Stimulated activated naive CD4-positive, alpha-beta T cell treated with Interleukin-2 at 50 U/mL for 16 hours (primary cell): ENCODE data around the gene CYS1.

Experiments
- DNase-seq: peaks from one replicate; lab custom pipeline; 2025; lab: John Stamatoyannopoulos, UW

Gene CYS1

DNA sequence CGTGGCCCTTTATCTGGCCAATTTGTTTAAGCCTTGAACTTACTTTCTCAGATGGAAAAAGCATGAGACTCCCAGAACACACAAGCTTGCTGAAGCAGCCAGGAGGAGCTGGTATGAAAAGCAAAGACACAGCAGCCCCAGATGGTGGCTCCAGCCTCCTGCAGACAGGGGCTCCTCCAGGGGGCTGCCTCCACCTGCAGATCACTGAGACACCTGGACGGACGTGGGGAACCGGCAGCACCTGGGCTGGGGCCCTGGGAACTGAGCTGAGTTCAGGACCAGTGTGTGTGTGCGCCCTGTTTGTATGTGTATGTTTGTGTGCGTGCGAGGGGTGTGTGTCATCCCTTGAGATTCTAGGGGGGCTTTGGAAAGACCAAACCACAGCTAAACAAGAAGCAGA, 8.6 kb downstream of the CYS1 start:
- DNase-seq = no peak

DNA sequence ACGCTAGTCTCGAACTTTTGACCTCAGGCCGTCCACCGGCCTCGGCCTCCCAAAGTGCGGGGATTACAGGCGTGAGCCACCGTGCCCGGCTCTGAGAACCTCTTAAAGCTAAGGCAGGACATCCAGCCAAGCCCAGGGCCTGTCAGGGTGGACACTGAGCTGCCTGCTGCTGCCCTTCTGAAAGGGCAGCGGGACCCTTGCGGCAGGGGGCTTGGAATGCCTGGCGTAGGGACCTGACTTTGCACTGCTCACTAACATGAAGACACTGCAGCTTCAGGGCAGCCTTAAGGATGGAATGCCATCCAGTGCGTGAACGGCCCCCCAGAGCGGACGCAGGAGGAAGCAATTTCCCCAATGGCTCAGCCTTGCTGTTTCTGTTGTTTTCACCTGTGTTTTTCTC, 9.0 kb downstream of the CYS1 start:
- DNase-seq = no peak

DNA sequence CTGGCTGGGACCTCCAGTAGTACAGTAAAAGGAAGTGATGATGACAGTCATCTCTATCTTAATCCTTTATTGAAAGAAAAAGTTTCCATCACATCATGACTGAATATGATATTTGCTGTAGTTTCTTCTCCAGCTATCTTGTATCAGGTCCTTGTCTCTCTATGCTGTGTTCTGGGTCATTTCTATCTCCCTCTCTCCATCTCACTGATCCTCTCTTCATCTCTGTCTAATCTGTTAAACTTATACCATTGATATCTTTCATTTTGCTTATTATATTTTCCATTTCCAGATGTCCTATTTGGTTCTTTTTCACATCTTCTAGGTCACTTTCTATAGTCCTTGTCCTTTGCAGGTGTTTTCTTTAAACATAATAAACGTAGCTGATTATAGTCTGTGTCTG, 12.3 kb downstream of the CYS1 start:
- no peak for DNase-seq

DNA sequence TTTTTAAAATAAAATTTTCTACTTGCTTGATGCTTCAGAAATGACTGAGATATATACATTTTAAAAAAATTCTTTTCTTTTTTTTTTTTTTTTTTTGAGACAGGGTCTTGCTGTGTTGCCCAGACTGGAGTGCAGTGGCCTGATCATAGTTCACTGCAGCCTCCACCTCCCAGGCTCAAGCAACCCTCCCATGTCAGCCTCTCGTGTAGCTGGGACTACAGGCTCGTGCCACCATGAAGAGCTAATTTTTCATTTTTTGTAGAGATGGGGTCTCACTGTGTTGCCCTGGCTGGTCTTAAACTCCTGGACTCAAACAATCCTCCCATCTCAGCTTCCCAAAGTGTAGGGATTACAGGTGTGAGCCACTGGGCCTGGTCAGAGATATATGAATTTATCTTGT, 12.9 kb downstream of the CYS1 start:
- no peak for DNase-seq

DNA sequence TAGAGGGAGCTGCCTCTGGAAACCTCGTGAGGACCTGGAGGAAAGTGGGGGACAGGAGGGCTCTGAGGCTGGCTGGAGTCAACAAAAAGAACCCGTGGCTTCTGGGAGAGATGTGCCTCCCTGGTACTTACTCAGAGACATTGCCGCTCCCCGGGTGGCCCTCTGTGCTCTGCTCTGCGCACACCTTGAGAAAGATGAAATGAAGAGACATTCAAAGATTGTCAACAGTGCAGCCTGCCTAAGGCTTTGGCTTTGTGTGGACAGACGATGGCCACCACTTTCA, 14.5 kb downstream of the CYS1 start:
- DNase-seq = no peak

DNA sequence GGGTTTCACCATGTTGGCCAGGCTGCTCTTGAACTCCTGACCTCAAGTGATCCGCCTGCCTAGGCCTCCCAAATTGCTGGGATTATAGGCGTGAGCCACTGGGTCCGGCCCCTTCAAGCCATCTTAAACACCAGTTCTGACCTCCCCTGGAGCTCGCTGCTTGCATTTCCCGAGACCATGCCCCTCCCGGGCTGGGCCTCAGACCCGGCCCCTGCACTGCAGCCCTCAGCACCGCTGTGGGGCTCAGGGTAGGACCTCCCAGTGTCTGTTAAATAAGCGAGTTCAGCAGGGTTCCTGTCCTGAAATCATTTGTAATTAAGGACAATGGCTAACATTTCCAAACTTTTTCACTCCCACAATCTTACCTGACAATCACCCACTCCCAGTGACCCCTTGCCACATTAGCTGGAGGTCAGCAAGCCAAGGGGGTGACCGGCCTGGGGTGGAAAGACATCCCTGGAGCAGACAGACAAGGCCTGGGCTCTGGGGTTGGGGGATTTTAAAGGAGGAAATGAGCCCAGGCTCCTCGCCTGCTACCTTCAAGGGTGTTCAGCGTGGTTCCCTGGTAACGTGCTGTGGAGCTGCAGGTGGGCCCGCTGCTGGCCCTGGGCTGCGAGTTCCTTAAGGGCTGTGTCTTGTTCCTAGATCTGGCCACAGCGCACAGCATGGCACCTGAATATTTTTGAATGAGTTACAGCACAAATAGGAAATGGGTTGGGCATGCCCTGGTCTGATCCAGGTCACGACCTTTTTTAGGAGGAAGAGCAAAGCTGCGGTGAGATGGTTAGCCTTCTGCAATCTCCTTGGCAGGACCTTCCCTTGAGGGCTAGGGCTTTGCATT, 15.1 kb downstream of the CYS1 start:
- DNase-seq = no peak

DNA sequence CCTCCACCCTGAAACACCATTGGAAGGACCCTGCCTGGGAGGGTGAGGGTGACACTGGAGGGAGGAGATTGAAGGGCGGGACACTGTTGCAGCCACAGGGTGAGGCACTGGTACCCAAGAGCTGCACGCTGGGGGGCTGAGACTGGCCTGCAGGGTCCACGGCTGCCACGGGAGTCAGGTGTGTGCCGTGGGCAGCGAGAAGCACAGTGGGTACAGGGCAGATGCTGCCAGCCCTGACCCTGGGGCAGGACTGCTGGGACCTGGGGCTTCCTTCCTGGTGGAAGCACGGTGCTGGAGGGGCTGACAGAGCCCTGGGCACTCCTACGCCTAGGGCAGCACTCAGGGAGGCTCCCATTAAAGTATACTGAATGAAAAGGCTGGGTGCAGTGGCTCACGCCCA, 16.6 kb downstream of the CYS1 start:
- DNase-seq = no peak

DNA sequence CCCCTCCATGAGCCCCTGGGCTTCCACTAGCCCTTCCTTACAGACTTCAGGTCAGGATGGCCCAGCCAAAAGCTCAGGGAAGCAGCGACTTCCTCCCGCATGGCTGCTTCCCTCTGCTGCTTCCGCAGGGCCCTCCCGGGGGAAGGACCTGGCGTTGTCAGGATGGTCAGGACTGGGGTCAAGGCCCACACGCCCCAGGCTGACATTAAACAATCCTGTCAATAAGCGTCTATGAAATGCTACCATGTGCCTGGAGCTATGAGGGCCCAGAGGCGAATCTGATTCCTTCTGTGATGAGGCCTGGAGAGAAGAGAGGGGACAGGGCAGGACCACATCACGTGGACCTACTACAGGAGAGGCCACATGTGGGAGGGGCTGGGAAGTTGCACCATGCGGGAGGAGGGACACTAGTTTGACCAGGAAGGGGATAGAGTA, 17.3 kb downstream of the CYS1 start:
- DNase-seq = no peak

DNA sequence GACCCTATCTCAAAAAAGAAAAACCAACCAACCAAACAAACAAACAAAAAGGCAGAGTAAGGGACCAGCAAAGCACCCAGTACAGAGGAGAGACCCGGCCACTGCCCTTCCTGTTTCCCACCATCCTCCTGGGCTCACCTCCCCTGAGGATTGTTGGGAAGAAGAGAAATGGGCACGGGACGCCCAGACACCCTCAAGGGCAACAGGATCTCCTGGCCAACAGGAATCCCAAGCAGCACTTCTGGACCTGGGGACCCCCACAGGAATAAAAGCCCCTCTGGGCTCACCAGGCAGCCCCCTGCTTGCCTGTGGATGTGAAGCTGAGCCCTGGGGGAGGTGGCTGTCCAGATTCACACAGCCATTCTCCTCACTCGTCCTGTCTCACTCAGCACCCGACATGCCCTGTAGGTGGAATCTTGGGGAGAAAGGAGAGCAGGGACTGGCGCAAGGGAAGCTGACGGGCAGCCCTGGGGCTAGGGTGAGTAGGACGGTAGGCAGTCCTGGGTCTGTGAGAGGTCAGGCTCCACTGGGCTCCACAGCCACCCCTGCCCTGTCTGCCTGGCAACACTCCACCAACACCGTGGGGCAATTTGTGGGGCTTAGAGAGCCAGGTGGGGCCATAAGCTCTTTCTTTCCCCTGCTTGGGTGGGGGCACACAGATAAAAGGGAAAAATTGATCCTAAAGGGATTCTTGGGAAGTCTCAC, 18.8 kb downstream of the CYS1 start:
- no peak for DNase-seq

DNA sequence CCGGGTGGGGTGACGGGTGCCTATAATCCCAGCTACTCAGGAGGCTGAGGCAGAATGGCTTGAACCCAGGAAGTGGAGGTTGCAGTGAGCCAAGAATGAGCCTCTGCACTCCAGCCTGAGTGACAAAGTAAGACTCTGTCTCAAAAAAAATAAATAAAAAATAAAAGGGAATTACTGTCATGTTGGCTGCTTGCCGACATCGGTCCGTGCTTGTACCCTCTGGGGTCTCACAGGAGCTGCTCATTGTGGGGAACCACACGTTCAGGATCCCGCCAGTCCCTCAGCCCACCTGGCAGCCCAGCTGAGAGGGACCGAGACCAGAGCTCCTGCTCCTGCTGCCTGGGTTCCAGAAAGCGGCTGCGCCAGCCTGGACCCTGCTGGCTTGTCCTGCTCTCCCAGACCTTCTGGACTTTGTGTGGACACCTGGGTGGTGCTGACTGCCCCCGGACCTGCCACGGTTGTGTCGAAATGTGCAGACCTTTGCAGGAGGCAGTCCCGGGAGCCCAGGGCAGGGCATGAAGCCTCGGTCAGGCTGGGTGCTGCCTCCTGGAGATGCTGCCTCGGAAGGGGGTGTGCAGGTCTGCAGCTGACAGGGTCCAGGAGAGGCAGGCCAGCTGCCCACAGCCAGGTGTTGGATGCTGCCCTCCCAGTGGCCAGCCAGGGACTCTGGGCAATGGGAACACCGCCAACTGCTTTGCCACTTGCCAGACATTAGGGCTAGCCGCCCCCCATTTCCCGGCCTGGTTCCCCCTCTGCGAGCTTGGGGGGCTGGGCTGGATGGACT, 20.5 kb downstream of the CYS1 start:
- DNase-seq = no peak

DNA sequence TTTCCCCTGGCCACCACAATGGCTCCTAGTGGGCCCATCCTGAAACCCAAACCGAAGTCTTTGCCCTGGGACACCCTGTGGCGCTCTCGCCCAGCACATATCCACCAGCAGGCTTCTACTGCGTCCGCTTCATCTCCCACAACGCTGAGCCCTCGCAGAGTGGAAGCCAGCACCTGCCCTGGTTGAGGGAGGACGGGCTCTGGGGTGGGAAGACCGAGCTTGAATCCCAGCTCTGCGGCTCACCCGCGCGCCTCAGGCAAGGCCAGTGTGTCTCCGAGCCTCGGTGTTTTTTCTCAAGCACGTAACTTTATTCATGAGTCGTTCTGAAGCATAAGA, 21.2 kb downstream of the CYS1 start:
- DNase-seq = no peak

DNA sequence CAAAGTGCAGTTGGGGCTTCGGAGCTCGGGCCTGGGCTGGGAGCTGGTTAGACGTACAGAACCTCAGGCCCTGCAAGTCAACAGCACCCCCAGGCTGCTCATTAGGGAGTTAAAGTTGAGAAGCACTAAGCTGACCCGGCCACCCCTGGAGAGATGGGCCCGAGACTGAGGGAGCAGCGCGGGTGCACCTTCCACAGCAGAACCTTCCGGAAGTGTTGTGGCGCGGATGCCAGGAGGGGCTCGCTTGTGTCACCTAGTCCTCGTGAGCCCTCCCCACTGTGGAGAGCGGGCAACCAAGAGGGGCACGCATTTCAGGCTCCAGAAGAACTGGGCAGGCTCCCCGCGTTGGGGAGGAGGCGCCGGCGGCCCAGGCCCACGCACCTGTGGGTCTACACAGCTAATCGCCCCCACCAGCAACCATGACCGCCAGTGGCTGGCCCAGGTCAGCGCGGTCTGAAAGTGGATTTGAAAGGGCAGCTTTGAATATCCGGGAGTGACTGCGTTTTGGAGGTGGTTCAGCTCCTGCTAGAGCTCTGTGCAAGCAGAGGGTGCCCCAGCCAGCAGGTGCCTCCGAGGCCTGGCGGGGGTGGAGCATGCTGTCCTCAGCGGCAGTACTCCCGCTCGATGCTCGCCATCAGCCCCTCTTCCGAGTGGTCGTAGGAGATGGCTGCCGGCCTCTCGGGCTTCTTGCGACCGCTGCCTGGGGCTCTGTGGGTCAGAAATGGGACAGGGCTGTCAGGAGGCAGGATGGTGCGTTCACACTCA, 21.8 kb downstream of the CYS1 start:
- DNase-seq = no peak

DNA sequence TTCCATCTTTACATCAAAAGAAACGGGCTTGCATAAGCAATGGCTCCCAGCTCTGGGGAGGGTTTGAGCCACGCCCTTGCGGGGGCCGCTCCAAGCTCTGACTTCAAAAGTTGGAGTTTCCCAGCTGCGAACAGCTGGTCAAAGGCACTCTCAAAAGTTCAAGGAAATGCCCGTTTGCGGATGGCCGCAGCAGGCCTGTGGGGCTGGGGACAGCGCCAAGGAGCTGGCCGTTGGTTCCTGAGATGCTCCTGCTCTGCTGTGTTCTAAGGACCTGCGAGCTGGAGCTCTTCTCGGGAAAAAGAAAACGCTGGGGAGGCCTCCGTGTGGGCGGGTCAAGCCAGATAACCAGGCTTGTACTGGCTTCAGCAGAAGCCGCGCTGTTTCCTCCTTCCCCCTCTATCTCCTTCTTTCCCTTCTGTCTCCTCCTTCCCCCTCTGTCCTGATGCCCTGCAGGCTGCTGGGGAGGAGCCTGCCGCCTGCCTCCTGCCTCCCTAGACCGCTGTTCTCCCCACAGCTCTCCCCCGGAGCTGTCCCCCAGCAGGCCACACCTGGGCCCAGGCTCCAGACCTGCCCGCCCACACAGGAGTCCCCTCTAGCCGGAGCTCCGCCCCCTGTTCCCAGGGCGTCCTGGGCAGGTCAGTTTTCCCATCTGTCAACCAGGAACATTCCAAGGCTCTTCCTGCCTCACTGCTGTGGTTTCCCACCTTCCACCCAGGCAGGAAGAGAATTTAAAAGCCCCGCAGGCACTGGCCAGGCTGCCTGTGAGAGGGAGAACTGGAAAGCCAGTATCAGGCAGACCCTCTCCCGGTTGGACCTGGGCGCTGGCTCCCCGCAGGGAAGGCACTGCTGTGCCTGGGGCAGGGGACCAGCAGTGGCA, 22.7 kb downstream of the CYS1 start:
- DNase-seq = no peak

DNA sequence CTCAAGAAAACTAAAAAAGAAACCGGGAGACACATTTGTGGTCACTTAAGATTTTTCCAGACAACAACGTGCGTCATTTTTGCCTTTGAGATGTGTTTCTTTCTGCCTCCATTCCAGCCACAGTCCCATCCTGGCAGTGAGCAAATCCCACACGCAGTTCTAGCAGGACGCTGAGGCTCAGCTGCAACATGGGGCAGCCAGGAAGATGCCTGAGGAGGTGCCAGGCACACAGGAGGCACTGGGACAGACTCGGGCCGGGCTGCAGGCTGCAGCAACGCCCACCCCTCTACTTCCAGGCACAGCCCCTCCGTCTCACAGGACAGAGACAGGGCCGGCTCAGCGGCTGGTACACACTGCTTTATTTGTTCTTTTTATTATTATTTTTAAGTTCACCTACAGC, 23.8 kb downstream of the CYS1 start:
- DNase-seq = no peak

DNA sequence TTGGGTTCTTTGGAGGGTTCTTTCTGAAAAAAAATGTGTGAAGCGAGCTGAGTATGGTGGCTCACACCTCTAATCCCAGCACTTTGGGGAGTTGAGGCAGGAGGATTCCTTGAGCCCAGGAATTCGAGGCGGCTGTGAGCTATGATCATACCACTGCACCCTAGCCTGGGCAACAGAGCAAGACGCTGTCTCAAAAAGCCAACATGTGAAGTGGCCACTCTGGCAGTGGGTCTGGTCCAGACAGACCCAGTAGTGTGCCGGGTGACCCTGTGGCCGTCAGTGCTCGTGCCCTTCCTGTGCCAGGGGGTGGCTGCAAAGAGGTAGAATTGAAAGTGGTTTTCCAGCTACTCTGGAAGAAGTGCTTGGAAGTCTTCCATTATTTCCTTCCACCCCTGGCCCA, 25.2 kb downstream of the CYS1 start:
- no peak for DNase-seq

DNA sequence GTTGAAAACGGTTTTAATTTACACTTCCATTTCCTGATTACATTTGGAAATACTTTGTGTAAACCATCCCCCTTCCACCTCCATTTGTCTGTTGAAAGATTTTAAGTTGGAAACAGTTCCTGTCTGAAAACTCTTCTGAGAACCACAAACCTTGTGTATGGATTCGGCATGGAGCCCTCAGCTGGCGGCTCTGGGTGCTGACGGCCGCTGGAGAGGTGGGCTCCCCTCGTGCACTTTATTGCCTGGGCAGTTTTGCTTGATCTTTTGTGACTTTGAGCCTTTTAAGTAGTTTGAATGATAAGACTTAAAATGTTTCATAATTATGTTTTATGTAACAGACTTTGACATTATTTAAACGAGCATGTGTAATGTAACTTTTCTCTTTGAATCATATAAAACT, 25.8 kb downstream of the CYS1 start:
- DNase-seq = no peak

DNA sequence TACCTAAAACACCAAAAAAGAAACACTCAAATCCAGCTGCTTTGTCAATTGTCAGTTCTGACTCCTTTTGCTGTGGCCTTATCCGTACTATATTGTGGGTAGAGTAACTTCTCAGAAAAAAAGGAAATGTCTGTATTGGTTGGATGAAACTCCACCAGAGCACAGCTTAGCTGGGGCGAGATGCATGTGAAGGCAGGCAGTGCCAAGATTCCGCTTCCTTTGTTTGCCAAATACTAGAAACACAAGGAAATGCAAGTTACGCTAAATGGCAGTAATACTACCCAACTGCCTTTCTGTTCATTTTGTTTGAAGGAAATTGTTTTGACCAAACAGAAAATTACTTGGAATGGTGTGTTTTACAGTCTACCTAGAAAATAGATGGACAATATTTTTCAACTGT, 26.9 kb downstream of the CYS1 start:
- no peak for DNase-seq

DNA sequence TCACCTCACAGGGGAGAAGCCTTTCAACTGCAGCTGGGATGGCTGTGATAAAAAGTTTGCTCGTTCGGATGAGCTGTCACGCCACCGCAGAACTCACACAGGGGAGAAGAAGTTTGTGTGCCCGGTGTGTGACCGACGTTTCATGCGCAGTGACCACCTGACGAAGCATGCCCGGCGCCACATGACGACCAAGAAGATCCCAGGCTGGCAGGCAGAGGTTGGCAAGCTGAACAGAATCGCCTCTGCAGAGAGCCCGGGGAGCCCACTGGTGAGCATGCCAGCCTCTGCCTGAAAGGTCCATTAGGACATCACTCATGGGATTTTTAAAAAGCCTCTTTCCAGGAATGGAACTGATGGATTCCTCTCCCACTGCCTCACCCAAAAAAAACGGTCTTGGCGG, 28.0 kb downstream of the CYS1 start:
- no peak for DNase-seq

DNA sequence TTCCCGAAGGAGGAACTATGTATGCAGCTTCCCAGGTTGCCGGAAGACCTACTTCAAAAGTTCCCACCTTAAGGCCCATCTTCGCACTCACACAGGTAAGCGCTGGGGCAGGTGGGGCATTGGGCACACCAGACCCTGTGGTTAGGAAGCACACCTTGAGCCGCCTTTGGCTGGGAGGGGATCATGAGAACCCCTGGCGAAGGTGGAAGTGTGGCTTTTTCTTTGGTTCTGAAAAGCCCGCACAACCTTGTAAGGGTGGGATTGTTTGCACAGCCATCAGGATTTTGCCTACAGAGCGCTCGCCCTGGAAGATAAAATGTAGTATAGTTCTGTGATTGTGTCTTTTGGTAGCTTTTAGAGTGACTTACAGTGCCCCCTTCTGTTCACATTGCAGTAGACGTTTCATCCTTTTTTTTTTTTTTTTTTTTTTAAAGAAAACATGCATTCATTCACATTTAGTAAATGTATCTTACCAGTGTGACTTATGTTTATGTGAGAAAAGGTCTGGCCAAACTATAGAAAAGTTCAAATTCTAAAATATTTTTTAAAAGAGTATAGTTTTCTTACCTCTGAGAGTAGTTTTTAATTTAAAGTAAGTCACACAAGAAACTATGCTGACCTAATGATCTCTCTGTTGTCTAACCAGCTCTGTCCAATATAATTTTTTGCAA, 31.6 kb downstream of the CYS1 start:
- DNase-seq = no peak

DNA sequence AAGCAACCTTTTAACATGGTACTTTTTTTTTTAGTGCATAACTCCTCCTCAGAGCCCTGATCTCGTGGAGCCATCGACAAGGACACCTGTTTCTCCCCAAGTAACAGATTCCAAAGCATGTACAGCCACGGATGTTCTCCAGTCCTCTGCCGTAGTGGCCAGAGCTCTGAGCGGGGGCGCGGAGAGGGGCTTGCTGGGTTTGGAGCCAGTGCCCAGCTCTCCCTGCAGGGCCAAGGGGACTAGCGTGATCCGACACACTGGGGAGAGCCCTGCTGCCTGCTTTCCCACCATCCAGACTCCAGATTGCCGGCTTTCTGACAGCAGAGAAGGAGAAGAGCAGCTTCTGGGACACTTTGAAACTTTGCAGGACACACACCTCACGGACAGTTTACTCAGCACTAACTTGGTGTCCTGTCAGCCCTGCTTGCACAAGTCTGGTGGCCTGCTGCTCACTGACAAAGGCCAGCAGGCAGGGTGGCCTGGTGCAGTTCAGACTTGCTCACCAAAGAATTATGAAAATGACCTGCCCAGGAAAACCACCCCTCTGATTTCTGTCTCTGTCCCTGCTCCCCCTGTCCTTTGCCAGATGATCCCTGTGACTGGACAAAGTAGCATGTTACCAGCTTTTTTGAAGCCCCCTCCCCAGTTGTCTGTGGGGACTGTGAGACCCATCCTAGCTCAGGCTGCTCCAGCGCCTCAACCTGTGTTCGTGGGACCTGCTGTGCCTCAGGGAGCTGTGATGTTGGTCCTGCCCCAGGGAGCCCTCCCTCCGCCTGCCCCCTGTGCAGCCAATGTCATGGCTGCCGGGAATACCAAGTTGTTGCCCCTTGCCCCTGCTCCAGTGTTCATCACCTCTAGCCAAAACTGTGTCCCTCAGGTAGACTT, 32.4 kb downstream of the CYS1 start:
- DNase-seq = no peak
